ENCODE measurements around the gene TP53AIP1. TPM values are rescaled to one million over a fixed set of nuclear protein-coding genes. Genes with fewer than 3 reads are reported as not detected.

TP53AIP1 gene
- total RNA-seq, 1 donor from 2014 or later = 0.13 TPM

GRCh38 chr11:128917144-128917724 is 25.4 kb downstream of the TP53AIP1 start:
- Mint-ChIP-seq H3K4me1 (ENCODE audit: unreplicated experiment) (peaks cover 4% of the 10 kb centered on the region), H3K27ac (ENCODE audit: unreplicated experiment) (no peak overlapping the region), H3K36me3 (ENCODE audit: low read depth, unreplicated experiment) (peaks cover 5% of the 10 kb centered on the region), H3K4me3 (ENCODE audit: unreplicated experiment) (no peak overlapping the region), H3K27me3 (ENCODE audit: unreplicated experiment) (peaks cover 15% of the 10 kb centered on the region), H3K9me3 (ENCODE audit: unreplicated experiment) (peaks cover 4% of the 10 kb centered on the region)
- TF ChIP-seq, protein P1, sequence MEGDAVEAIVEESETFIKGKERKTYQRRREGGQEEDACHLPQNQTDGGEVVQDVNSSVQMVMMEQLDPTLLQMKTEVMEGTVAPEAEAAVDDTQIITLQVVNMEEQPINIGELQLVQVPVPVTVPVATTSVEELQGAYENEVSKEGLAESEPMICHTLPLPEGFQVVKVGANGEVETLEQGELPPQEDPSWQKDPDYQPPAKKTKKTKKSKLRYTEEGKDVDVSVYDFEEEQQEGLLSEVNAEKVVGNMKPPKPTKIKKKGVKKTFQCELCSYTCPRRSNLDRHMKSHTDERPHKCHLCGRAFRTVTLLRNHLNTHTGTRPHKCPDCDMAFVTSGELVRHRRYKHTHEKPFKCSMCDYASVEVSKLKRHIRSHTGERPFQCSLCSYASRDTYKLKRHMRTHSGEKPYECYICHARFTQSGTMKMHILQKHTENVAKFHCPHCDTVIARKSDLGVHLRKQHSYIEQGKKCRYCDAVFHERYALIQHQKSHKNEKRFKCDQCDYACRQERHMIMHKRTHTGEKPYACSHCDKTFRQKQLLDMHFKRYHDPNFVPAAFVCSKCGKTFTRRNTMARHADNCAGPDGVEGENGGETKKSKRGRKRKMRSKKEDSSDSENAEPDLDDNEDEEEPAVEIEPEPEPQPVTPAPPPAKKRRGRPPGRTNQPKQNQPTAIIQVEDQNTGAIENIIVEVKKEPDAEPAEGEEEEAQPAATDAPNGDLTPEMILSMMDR (IDR thresholded peaks at IDR 0.05; ENCODE audit: unreplicated experiment) = no peak
- no peak for DNase-seq (ENCODE audit: low spot score)

- H3K4me3 Mint-ChIP-seq (ENCODE audit: unreplicated experiment) = no peak overlapping the region
- no peak overlapping the region for H3K27ac Mint-ChIP-seq (ENCODE audit: unreplicated experiment)
These were observed 26.0 kb downstream of the TP53AIP1 start for GRCh38 chr11:128916681-128917080.

DNA sequence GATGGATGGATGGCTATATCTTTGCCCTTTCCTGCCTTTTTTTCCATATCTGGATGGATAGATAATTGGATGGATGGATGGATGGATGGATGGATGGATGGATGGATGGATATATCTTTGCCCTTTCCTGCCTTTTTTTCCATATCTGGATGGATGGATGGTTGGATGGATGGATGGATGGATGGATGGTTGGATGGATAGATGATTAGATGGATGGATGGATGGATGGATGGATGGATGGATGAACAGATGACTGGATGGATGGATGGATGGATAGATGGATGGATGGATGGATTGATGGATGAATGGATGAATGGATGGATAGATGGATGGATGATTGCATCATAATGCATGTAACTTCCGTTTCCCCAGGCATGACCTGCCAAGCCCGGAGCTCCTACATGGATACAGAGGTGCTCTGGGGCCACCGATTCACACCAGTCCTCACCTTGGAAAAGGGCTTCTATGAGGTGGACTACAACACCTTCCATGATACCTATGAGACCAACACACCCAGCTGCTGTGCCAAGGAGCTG is 26.6 kb downstream of the TP53AIP1 start:
- peak overlapping the region; percentile 51 for H3K4me3 Mint-ChIP-seq (ENCODE audit: unreplicated experiment)
- no peak for DNase-seq (ENCODE audit: low spot score)
- peaks cover 5% of the 10 kb centered on the region for H3K36me3 Mint-ChIP-seq (ENCODE audit: low read depth, unreplicated experiment)
- peaks cover 4% of the 10 kb centered on the region for H3K9me3 Mint-ChIP-seq (ENCODE audit: unreplicated experiment)
- peak overlapping the region; percentile 2 for H3K27ac Mint-ChIP-seq (ENCODE audit: unreplicated experiment)
- TF ChIP-seq, protein P1 (IDR thresholded peaks at IDR 0.05; ENCODE audit: unreplicated experiment) = no peak
- H3K4me1 Mint-ChIP-seq (ENCODE audit: unreplicated experiment) = peaks cover 4% of the 10 kb centered on the region
- peaks cover 17% of the 10 kb centered on the region for H3K27me3 Mint-ChIP-seq (ENCODE audit: unreplicated experiment)

More at GRCh38 chr11:128916681-128917080, 26.0 kb downstream of the TP53AIP1 start:
- H3K36me3 Mint-ChIP-seq (ENCODE audit: low read depth, unreplicated experiment) = peaks cover 5% of the 10 kb centered on the region
- peaks cover 4% of the 10 kb centered on the region for H3K9me3 Mint-ChIP-seq (ENCODE audit: unreplicated experiment)
- TF ChIP-seq, protein P1 (IDR thresholded peaks at IDR 0.05; ENCODE audit: unreplicated experiment) = no peak
- peaks cover 17% of the 10 kb centered on the region for H3K27me3 Mint-ChIP-seq (ENCODE audit: unreplicated experiment)
- DNase-seq (ENCODE audit: low spot score) = no peak
- peaks cover 4% of the 10 kb centered on the region for H3K4me1 Mint-ChIP-seq (ENCODE audit: unreplicated experiment)

- TF ChIP-seq, protein P1 (IDR thresholded peaks at IDR 0.05; ENCODE audit: unreplicated experiment) = no peak
- Mint-ChIP-seq H3K27me3 (ENCODE audit: unreplicated experiment) (peaks cover 14% of the 10 kb centered on the region), H3K27ac (ENCODE audit: unreplicated experiment) (no peak overlapping the region), H3K9me3 (ENCODE audit: unreplicated experiment) (no peaks in the 10 kb centered on the region), H3K4me3 (ENCODE audit: unreplicated experiment) (no peak overlapping the region), H3K36me3 (ENCODE audit: low read depth, unreplicated experiment) (peaks cover 5% of the 10 kb centered on the region), H3K4me1 (ENCODE audit: unreplicated experiment) (peaks cover 4% of the 10 kb centered on the region)
- no peak for DNase-seq (ENCODE audit: low spot score)
These were observed 27.5 kb downstream of the TP53AIP1 start for GRCh38 chr11:128915149-128915521.
